Activated T-cell treated with anti-CD3 and anti-CD28 coated beads for 24 hours (primary cell): ENCODE measurements around the gene EML5.

Source experiments
- DNase-seq: peaks from one replicate; pipeline ENCODE4 v3.0.0-alpha.2; 2020; ENCODE audit warnings: low read depth

EML5 gene

GRCh38 chr14:88614218-88614907 lies 178.4 kb downstream of the EML5 start:
- DNase-seq, result no peak

DNA sequence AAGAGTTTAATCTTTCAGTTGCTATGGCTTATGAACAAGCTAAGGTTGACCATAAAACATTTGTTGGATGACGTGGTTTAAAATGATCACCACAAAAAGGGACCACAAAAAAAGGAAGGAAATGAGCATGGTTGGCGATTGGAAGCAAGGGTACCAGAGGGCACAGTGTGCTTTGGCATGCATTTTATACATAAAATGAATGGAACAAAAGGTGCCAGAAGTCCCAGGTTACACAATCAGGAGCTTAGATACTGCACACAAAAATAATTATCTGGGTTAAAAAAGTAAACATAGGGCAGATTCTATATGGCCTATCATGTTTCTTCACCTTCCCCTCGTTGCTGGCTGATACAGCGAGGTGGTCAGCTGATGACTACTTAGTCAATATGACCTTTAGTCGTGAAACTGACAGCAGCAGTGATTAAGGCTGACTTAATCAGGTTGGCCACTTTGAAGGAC lies 179.2 kb downstream of the EML5 start:
- no peak for DNase-seq

DNA sequence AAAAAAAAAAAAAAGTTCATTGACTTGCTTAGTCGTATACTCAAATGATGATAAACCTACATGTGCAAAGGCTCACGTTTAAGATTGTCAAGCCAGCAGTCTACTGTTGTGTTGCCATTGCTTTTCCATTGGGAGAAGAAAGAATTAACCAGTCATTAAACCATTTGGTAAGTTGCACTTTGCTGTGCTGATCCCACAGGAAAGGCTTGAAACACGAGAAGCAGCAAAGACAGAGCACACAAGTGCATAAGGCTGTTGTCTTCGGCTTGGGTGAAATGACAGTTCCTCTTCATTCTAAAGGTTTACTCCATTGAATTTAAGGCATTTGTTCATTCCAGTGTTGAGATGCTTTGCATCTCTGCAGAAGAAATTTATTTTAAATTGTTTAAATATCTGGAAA lies 179.8 kb downstream of the EML5 start:
- no peak for DNase-seq

- DNase-seq, result no peak
Measured at GRCh38 chr14:88611878-88612277, 180.9 kb downstream of the EML5 start.

- DNase-seq, result no peak
Measured at GRCh38 chr14:88607829-88608228, 184.9 kb downstream of the EML5 start.

DNA sequence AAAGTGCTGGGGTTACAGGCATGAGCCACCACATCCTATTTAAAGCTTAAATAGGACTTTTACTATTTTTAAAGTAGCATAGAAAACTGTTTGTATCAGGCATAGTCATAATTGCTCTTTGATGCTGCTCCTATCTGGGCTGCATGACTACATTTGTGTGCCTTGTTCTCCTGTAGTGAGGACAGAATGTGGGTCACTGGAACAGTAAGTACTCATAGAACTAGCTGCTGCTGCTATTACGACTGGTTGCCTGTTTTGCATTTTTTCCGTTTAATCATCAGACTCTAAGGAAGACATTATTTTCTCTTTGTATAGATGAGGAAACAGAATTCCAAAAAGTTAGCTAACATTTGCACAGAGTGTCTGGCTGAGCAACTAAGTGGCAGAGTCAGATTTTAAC lies 187.2 kb downstream of the EML5 start:
- no peak for DNase-seq

DNA sequence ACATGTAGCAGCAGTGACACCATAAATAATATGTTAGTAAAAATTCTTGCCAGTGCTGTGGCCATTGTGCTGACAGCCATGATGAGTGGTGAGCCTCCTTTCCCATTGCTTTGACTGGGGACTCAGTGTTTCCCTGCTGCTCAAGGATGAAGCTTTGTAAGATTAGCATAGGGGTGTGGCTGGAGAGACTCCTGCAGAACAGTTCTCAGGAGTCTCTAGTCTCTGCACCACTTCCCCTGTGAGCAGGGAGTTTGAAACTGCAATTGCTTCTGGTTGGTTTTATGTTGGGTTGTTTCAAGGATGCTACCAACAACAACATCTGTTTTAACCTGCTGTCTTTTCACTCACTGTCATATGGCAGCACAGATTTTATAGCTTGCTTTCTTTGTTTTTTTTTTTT lies 188.5 kb downstream of the EML5 start:
- DNase-seq, result no peak

GRCh38 chr14:88599761-88600439 lies 192.9 kb downstream of the EML5 start:
- peak; percentile 7 for DNase-seq

DNA sequence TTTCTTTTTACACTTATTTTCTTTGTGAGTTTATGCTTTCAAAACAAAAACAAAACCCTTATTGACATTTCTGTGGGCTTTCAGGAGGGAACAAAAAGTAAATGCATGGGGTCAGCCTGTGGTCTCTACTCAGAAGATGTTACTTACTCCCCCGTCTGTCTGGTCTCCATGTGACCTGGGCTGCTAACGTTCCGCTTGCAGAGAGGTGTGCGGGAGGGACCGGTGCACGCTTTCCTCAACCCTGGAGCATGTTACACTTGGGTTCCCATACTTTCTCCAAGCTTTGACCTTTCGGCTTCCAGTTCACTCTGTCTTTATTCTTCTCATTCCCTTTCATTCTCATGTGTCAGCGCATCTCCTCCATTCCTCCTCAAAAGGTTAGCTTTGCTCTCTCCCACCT lies 193.4 kb downstream of the EML5 start:
- no peak for DNase-seq

- no peak for DNase-seq
Measured at GRCh38 chr14:88598097-88598675, 194.6 kb downstream of the EML5 start.

- DNase-seq, result no peak
Measured at GRCh38 chr14:88597601-88598000, 195.2 kb downstream of the EML5 start.

- DNase-seq, result no peak
Measured at GRCh38 chr14:88597038-88597437, 195.7 kb downstream of the EML5 start.

DNA sequence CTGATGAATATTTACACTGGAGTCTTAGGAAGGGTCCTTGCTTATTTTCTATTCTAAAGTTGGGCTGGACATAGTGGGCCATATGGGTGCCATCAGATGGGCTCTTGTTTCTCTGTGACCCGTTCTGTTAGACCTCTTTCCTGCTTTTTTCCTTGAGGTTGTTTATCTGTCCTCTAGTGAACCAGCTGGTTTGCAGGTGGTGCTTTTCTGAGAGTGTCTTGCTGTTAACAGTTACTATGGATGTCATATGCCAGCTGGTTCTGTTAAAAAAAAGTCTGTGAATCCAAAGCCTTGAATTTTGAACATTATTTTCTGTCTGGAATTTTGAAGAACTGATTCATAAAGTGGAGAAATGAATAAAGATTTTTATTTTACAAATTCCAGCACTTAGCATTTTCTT lies 200.7 kb downstream of the EML5 start:
- no peak for DNase-seq

DNA sequence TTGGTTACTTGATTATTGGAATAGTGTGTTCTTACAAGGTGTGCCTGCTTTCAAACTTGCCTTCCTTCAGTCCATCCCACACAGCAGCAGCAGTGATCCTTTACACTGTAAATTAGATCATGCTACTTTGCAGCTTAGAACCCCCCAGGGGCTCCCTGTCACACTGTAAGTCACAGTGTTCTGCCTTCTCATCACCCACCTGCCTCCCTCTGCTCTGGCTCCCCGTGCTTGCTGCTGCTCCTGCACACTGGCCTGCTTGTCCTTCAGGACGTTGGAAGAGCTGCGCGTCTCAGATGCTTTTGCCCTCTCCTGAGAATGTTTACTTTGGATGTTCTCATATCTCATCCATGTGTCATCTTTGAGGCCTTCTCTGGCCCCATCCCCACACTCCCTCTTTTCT lies 202.6 kb downstream of the EML5 start:
- DNase-seq, result no peak

DNA sequence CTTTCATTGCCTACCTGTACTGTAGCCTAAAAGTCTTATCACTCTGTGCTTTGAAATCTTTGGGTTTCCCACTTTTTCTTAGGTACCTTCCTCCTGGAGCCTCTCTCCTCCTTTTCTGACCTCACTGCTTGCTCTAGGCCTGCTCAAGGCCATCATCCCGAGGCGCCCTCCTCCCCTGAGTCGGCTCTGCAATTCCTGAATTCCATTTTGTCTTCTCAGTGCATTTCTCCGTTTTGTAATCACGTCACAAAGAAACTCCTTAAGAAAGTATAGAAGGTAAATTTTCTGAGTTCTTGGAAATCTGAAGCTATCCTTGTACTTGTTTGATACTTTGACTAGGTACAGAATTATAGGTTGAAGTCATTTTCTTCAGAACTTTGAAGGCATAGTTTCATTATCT lies 204.7 kb downstream of the EML5 start:
- no peak for DNase-seq

GRCh38 chr14:88584451-88584850 lies 208.3 kb downstream of the EML5 start:
- no peak for DNase-seq

DNA sequence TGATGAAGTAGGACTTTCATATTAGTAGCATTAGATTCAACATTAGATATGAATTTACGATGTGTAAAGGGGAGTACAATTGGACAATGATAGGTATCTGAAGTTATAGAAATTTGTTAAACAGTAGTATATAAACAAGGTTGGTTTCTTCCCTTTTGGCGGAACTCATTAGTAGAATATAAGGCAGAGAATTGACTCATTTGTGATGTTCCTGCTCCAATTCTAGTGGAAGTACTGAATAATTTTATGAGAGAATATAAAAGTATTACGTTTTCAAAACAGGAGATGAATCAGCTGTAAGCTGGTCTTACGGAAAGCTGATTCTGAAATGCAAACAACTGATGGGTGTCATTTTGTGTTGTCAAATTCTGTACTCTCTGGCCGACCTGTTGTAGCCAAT lies 216.5 kb downstream of the EML5 start:
- DNase-seq, result no peak

DNA sequence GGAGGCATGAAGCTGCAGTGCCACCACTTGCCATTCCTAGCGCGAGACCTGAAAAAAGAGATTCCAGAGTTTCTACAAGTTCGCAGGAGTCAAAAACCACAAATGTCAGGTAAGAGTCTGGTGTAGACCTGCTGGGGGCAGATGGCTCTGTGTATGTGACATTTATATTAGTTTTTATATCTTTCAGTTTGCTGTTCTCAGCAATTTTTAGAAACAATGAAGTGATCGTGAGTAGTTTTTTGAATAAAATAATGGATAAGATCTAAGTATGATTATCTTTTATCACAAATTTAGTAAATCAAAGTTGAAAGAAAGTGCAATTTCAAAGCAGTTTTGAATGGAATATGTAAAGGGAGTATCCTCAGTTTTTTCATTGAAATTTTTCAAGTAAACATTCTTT lies 220.6 kb downstream of the EML5 start:
- DNase-seq, result no peak

GRCh38 chr14:88568196-88568595 lies 224.6 kb downstream of the EML5 start:
- DNase-seq, result no peak

DNA sequence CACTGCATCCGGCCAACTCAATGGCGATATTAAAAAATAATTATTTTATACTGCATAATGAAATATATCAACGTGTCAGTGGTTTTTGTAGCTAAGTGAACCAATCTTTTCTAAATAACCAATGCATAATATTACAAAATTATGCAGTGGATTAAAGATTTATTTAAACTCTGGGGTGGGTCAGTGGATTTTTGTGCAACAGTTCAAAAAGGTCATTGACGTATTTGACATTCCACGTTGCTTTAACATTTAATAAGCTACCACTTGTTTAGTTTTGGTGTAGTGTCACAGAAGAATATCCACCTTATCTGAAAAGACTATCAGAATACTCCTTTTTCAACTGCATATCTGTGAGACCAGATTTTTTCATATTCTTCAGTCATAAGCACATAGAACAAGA lies 227.3 kb downstream of the EML5 start:
- DNase-seq, result no peak

- no peak for DNase-seq
Measured at GRCh38 chr14:88563845-88564244, 228.9 kb downstream of the EML5 start.

- peak; percentile 86 for DNase-seq
Measured at GRCh38 chr14:88562831-88563686, 229.7 kb downstream of the EML5 start, which contains the start of gene ZC3H14. Gene ZC3H14 (plus strand): TSS chr14:88563037. CDS start chr14:88563134, 97 bp downstream.

DNA sequence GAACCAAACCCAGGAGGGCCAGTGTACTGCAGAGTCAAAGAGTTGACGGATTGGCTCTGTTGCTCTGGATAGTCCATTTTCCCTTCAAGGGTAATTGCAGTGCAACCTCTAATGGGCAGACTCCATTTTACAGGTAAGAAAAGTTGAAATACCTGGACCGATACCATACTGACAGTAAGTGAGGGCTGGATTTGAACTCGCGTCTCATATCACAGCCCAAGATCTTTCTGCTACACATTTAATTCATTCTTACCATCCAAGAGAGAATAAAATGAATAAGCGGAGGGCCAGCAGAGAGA lies 230.3 kb downstream of the EML5 start:
- DNase-seq, result no peak
